GM23338 (cell line): ENCODE measurements around the gene RAPGEF5.

Experiments used
- EZH2 ChIP-seq: fragments of 200-600 bp; sonication (generic); IDR thresholded peaks from one replicate; pipeline ENCODE4 v1.8.0; 2017; ENCODE audit warnings: antibody characterized with exemption, mild to moderate bottlenecking, low read depth; ENCODE audit not compliant: unreplicated experiment
- TF ChIP-seq, protein P1 (sequence below), 2 experiments: fragments of 200-600 bp in 1 of 2; sonication (generic) in 1 of 2; conservative IDR thresholded peaks; 2 replicates each; pipeline versions ENCODE4 v1.5.1 to v1.6.1; 2016 to 2017; ENCODE audit warnings: antibody characterized with exemption in 2 of 2, low read depth in 2 of 2, mild to moderate bottlenecking in 2 of 2, moderate library complexity in 1 of 2
- TF ChIP-seq, protein P2 (sequence below): IDR thresholded peaks from one replicate; pipeline ENCODE4 v1.6.1; 2018; ENCODE audit warnings: antibody characterized with exemption; ENCODE audit not compliant: unreplicated experiment
- TF ChIP-seq, protein P3 (sequence below): fragments of 250-450 bp; sonication (Bioruptor Pico); IDR thresholded peaks from 2 replicates; pipeline ENCODE4 v1.5.0; 2020; ENCODE audit warnings: mild to moderate bottlenecking, moderate library complexity

DNA sequence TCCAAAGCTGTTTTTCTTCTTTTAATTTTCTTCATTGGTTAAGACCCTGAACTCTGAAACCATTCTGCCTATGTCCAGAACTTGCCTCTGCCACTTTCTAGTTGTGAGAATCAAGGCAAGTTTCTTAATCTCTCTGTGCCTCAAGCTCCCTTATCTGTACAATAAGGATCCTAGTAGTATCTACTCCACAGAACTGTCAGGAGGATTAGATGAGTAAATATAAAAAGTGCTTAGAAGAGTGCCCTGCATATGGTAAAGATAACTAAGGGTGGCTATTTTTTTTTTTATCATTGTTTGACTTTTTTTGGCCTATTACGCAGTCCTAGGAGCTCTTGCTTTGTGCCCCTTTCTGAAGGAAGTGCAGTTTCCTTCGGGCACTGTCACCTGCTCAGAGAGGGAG is 46.4 kb upstream of the RAPGEF5 start:
- TF ChIP-seq, protein P1, sequence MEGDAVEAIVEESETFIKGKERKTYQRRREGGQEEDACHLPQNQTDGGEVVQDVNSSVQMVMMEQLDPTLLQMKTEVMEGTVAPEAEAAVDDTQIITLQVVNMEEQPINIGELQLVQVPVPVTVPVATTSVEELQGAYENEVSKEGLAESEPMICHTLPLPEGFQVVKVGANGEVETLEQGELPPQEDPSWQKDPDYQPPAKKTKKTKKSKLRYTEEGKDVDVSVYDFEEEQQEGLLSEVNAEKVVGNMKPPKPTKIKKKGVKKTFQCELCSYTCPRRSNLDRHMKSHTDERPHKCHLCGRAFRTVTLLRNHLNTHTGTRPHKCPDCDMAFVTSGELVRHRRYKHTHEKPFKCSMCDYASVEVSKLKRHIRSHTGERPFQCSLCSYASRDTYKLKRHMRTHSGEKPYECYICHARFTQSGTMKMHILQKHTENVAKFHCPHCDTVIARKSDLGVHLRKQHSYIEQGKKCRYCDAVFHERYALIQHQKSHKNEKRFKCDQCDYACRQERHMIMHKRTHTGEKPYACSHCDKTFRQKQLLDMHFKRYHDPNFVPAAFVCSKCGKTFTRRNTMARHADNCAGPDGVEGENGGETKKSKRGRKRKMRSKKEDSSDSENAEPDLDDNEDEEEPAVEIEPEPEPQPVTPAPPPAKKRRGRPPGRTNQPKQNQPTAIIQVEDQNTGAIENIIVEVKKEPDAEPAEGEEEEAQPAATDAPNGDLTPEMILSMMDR (conservative IDR thresholded peaks at IDR 0.05; ENCODE audit: low read depth in 2 of 2): no peak
- no peak for TF ChIP-seq EZH2
- TF ChIP-seq, protein P2, sequence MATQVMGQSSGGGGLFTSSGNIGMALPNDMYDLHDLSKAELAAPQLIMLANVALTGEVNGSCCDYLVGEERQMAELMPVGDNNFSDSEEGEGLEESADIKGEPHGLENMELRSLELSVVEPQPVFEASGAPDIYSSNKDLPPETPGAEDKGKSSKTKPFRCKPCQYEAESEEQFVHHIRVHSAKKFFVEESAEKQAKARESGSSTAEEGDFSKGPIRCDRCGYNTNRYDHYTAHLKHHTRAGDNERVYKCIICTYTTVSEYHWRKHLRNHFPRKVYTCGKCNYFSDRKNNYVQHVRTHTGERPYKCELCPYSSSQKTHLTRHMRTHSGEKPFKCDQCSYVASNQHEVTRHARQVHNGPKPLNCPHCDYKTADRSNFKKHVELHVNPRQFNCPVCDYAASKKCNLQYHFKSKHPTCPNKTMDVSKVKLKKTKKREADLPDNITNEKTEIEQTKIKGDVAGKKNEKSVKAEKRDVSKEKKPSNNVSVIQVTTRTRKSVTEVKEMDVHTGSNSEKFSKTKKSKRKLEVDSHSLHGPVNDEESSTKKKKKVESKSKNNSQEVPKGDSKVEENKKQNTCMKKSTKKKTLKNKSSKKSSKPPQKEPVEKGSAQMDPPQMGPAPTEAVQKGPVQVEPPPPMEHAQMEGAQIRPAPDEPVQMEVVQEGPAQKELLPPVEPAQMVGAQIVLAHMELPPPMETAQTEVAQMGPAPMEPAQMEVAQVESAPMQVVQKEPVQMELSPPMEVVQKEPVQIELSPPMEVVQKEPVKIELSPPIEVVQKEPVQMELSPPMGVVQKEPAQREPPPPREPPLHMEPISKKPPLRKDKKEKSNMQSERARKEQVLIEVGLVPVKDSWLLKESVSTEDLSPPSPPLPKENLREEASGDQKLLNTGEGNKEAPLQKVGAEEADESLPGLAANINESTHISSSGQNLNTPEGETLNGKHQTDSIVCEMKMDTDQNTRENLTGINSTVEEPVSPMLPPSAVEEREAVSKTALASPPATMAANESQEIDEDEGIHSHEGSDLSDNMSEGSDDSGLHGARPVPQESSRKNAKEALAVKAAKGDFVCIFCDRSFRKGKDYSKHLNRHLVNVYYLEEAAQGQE: no peak
- TF ChIP-seq, protein P3, sequence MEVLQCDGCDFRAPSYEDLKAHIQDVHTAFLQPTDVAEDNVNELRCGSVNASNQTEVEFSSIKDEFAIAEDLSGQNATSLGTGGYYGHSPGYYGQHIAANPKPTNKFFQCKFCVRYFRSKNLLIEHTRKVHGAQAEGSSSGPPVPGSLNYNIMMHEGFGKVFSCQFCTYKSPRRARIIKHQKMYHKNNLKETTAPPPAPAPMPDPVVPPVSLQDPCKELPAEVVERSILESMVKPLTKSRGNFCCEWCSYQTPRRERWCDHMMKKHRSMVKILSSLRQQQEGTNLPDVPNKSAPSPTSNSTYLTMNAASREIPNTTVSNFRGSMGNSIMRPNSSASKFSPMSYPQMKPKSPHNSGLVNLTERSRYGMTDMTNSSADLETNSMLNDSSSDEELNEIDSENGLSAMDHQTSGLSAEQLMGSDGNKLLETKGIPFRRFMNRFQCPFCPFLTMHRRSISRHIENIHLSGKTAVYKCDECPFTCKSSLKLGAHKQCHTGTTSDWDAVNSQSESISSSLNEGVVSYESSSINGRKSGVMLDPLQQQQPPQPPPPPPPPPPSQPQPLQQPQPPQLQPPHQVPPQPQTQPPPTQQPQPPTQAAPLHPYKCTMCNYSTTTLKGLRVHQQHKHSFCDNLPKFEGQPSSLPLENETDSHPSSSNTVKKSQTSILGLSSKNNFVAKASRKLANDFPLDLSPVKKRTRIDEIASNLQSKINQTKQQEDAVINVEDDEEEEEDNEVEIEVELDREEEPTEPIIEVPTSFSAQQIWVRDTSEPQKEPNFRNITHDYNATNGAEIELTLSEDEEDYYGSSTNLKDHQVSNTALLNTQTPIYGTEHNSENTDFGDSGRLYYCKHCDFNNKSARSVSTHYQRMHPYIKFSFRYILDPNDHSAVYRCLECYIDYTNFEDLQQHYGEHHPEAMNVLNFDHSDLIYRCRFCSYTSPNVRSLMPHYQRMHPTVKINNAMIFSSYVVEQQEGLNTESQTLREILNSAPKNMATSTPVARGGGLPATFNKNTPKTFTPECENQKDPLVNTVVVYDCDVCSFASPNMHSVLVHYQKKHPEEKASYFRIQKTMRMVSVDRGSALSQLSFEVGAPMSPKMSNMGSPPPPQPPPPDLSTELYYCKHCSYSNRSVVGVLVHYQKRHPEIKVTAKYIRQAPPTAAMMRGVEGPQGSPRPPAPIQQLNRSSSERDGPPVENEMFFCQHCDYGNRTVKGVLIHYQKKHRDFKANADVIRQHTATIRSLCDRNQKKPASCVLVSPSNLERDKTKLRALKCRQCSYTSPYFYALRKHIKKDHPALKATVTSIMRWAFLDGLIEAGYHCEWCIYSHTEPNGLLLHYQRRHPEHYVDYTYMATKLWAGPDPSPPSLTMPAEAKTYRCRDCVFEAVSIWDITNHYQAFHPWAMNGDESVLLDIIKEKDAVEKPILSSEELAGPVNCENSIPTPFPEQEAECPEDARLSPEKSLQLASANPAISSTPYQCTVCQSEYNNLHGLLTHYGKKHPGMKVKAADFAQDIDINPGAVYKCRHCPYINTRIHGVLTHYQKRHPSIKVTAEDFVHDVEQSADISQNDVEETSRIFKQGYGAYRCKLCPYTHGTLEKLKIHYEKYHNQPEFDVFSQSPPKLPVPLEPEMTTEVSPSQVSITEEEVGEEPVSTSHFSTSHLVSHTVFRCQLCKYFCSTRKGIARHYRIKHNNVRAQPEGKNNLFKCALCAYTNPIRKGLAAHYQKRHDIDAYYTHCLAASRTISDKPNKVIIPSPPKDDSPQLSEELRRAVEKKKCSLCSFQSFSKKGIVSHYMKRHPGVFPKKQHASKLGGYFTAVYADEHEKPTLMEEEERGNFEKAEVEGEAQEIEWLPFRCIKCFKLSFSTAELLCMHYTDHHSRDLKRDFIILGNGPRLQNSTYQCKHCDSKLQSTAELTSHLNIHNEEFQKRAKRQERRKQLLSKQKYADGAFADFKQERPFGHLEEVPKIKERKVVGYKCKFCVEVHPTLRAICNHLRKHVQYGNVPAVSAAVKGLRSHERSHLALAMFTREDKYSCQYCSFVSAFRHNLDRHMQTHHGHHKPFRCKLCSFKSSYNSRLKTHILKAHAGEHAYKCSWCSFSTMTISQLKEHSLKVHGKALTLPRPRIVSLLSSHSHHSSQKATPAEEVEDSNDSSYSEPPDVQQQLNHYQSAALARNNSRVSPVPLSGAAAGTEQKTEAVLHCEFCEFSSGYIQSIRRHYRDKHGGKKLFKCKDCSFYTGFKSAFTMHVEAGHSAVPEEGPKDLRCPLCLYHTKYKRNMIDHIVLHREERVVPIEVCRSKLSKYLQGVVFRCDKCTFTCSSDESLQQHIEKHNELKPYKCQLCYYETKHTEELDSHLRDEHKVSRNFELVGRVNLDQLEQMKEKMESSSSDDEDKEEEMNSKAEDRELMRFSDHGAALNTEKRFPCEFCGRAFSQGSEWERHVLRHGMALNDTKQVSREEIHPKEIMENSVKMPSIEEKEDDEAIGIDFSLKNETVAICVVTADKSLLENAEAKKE (CRISPR knock-in tag): no peak
